ENCODE data around the gene ATOH7. TPM values are rescaled to one million over a fixed set of nuclear protein-coding genes. Genes with fewer than 3 reads are reported as not detected.

ATOH7 gene
- total RNA-seq, 1 donor = not detected

GRCh38 chr10:68221196-68221595 is 10.7 kb downstream of the ATOH7 start:
- Histone ChIP-seq H3K4me1 (ENCODE audit: insufficient read depth, low read length) (peaks cover 4% of the 10 kb centered on the region), H3K4me2 (ENCODE audit: insufficient read depth, low read length) (no peak overlapping the region), H3K27me3 (ENCODE audit: insufficient read depth, low read length) (no peaks in the 10 kb centered on the region), H2AFZ (ENCODE audit: low read length) (no peak overlapping the region), H3K9me3 (ENCODE audit: low read depth, low read length) (no peaks in the 10 kb centered on the region), H3K79me2 (ENCODE audit: insufficient read depth, low read length) (no peaks in the 10 kb centered on the region), H3K36me3 (ENCODE audit: insufficient read depth, low read length) (peaks cover 8% of the 10 kb centered on the region), H3K4me3 (ENCODE audit: insufficient read depth, low read length) (no peak overlapping the region), H4K20me1 (ENCODE audit: insufficient read depth, low read length) (no peaks in the 10 kb centered on the region), H3K27ac (ENCODE audit: low read depth, low read length) (no peak overlapping the region)
- TF ChIP-seq, protein P1, sequence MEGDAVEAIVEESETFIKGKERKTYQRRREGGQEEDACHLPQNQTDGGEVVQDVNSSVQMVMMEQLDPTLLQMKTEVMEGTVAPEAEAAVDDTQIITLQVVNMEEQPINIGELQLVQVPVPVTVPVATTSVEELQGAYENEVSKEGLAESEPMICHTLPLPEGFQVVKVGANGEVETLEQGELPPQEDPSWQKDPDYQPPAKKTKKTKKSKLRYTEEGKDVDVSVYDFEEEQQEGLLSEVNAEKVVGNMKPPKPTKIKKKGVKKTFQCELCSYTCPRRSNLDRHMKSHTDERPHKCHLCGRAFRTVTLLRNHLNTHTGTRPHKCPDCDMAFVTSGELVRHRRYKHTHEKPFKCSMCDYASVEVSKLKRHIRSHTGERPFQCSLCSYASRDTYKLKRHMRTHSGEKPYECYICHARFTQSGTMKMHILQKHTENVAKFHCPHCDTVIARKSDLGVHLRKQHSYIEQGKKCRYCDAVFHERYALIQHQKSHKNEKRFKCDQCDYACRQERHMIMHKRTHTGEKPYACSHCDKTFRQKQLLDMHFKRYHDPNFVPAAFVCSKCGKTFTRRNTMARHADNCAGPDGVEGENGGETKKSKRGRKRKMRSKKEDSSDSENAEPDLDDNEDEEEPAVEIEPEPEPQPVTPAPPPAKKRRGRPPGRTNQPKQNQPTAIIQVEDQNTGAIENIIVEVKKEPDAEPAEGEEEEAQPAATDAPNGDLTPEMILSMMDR (IDR thresholded peaks at IDR 0.05; ENCODE audit: extremely low read depth, low read depth, low read length) = no peak
- DNase-seq (ENCODE audit: insufficient read length, low spot score, missing footprints) = peak; percentile 79

- Histone ChIP-seq H3K27ac (ENCODE audit: low read depth, low read length) (no peak overlapping the region), H3K9me3 (ENCODE audit: low read depth, low read length) (no peaks in the 10 kb centered on the region), H2AFZ (ENCODE audit: low read length) (no peak overlapping the region), H3K27me3 (ENCODE audit: insufficient read depth, low read length) (no peaks in the 10 kb centered on the region), H3K4me2 (ENCODE audit: insufficient read depth, low read length) (no peak overlapping the region), H4K20me1 (ENCODE audit: insufficient read depth, low read length) (no peaks in the 10 kb centered on the region), H3K36me3 (ENCODE audit: insufficient read depth, low read length) (peaks cover 26% of the 10 kb centered on the region), H3K4me1 (ENCODE audit: insufficient read depth, low read length) (peaks cover 4% of the 10 kb centered on the region), H3K4me3 (ENCODE audit: insufficient read depth, low read length) (no peak overlapping the region), H3K79me2 (ENCODE audit: insufficient read depth, low read length) (no peaks in the 10 kb centered on the region)
- peak; percentile 15 for DNase-seq (ENCODE audit: insufficient read length, low spot score, missing footprints)
- TF ChIP-seq, protein P1 (IDR thresholded peaks at IDR 0.05; ENCODE audit: extremely low read depth, low read depth, low read length) = no peak
Observed at GRCh38 chr10:68218786-68219185, 13.1 kb downstream of the ATOH7 start.

DNA sequence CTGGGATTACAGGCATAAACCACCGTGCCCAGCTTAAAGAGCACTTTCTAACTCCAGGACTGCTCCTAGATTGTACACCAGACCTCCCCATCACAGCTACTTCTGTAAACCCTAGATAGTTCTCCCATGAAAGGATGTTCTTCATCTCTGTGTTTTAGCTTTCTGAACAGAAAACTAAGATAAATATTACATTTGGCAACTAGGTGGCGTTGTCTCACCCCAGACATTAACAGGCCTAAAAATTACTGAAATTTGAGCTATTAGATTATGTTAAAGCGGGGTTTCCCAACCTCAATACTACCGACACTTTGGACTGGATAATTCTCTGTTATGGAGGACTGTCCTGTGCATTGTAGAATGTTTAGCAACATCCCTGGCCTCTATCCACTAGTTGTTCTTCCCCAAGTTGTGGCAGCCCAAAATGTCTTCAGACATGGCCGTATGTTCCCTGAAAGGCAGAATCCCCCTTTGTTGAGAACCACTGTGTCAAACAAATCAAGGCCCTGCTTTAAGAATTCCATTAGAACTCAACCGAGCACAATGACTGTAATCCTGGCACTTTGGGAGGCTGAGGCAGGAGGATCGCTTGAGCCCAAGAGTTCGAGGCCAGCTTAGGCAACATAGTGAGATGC is 19.1 kb downstream of the ATOH7 start:
- H3K4me1 ChIP-seq (ENCODE audit: insufficient read depth, low read length) = no peaks in the 10 kb centered on the region
- peak; percentile 71 for DNase-seq (ENCODE audit: insufficient read length, low spot score, missing footprints)
- no peak overlapping the region for H3K4me3 ChIP-seq (ENCODE audit: insufficient read depth, low read length)
- H3K36me3 ChIP-seq (ENCODE audit: insufficient read depth, low read length) = peaks cover 61% of the 10 kb centered on the region
- H2AFZ ChIP-seq (ENCODE audit: low read length) = peak overlapping the region; percentile 1
- no peak overlapping the region for H3K27ac ChIP-seq (ENCODE audit: low read depth, low read length)
- H3K79me2 ChIP-seq (ENCODE audit: insufficient read depth, low read length) = no peaks in the 10 kb centered on the region
- no peak overlapping the region for H3K4me2 ChIP-seq (ENCODE audit: insufficient read depth, low read length)
- H3K9me3 ChIP-seq (ENCODE audit: low read depth, low read length) = no peaks in the 10 kb centered on the region
- H4K20me1 ChIP-seq (ENCODE audit: insufficient read depth, low read length) = no peaks in the 10 kb centered on the region
- TF ChIP-seq, protein P1 (IDR thresholded peaks at IDR 0.05; ENCODE audit: extremely low read depth, low read depth, low read length) = peak; percentile 64
- no peaks in the 10 kb centered on the region for H3K27me3 ChIP-seq (ENCODE audit: insufficient read depth, low read length)

DNA sequence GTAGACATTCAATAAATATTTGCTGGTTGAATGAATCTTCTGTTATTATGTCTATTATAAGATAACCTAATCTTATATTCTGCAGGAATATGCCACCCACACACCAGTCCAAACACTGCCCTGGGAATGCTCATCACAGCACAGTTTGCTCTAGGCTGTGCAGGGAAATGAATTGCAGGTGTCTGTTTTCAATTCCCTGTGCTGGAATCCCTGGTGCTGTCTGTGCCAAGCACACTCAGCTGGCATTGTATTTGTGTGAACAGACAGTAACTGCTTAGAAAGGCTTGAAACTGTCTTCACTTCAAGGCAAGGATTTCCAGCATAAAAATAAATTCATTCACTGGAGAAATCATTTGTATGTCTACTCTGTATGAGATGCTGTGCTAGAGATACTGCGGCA is 20.2 kb downstream of the ATOH7 start:
- Histone ChIP-seq H3K79me2 (ENCODE audit: insufficient read depth, low read length) (no peaks in the 10 kb centered on the region), H3K27me3 (ENCODE audit: insufficient read depth, low read length) (no peaks in the 10 kb centered on the region), H3K27ac (ENCODE audit: low read depth, low read length) (no peak overlapping the region), H3K36me3 (ENCODE audit: insufficient read depth, low read length) (peaks cover 72% of the 10 kb centered on the region), H2AFZ (ENCODE audit: low read length) (no peak overlapping the region), H3K4me3 (ENCODE audit: insufficient read depth, low read length) (no peak overlapping the region), H3K4me1 (ENCODE audit: insufficient read depth, low read length) (no peaks in the 10 kb centered on the region), H3K9me3 (ENCODE audit: low read depth, low read length) (no peaks in the 10 kb centered on the region), H3K4me2 (ENCODE audit: insufficient read depth, low read length) (no peak overlapping the region), H4K20me1 (ENCODE audit: insufficient read depth, low read length) (no peaks in the 10 kb centered on the region)
- no peak for DNase-seq (ENCODE audit: insufficient read length, low spot score, missing footprints)
- TF ChIP-seq, protein P1 (IDR thresholded peaks at IDR 0.05; ENCODE audit: extremely low read depth, low read depth, low read length) = no peak

Measured in osteoblast (primary cell).